GM23338 (cell line): ENCODE data around the gene IFNB1. TPM values are rescaled to one million over a fixed set of nuclear protein-coding genes. Genes with fewer than 3 reads are reported as not detected.

ENCODE experiments used
- ATAC-seq: fragments of 200-7000 bp; cut with Tn5 transposase; 3 replicates; pipeline ENCODE4 v1.9.1; 2020
- DNase-seq: peaks from one replicate; pipeline ENCODE4 v3.0.0-alpha.2; 2015; ENCODE audit warnings: low spot score
- H2AFZ ChIP-seq: fragments of 200-600 bp; sonication (generic); 2 replicates; pipeline ENCODE4 v1.8.0; 2016; ENCODE audit warnings: antibody characterized with exemption, mild to moderate bottlenecking, moderate library complexity
- H3F3A ChIP-seq: fragments of 200-600 bp; sonication (generic); replicated peaks from 2 replicates; pipeline ENCODE4 v1.8.0; 2017; ENCODE audit warnings: antibody characterized with exemption, mixed run types, low read depth
- H3K27ac ChIP-seq: fragments of 200-600 bp; sonication (generic); 2 replicates; pipeline ENCODE4 v1.6.1; 2016; ENCODE audit warnings: low read depth
- H3K27me3 ChIP-seq: fragments of 200-600 bp; sonication (generic); 2 replicates; pipeline ENCODE4 v1.8.0; 2016; ENCODE audit warnings: mild to moderate bottlenecking, mixed run types, moderate library complexity; ENCODE audit not compliant: insufficient read depth
- H3K36me3 ChIP-seq: fragments of 200-600 bp; sonication (generic); 2 replicates; pipeline ENCODE4 v1.8.0; 2016; ENCODE audit warnings: mild to moderate bottlenecking; ENCODE audit not compliant: insufficient read depth
- H3K4me1 ChIP-seq: fragments of 200-600 bp; sonication (generic); 2 replicates; pipeline ENCODE4 v1.8.0; 2016; ENCODE audit warnings: mild to moderate bottlenecking, moderate library complexity; ENCODE audit not compliant: insufficient read depth
- H3K4me2 ChIP-seq: fragments of 200-600 bp; sonication (generic); 2 replicates; pipeline ENCODE4 v1.7.1; 2017; ENCODE audit warnings: mixed run types
- H3K4me3 ChIP-seq: fragments of 200-600 bp; sonication (generic); 2 replicates; pipeline ENCODE4 v1.6.1; 2016; ENCODE audit warnings: mixed run types
- H3K79me2 ChIP-seq: fragments of 200-600 bp; sonication (generic); replicated peaks from 2 replicates; pipeline ENCODE4 v1.8.0; 2017; ENCODE audit warnings: mild to moderate bottlenecking; ENCODE audit not compliant: insufficient read depth
- H3K9me2 ChIP-seq: fragments of 200-600 bp; sonication (generic); 2 replicates; pipeline ENCODE4 v1.8.0; 2017; ENCODE audit not compliant: insufficient read depth
- H4K20me1 ChIP-seq: fragments of 200-600 bp; sonication (generic); replicated peaks from 2 replicates; pipeline ENCODE4 v1.8.0; 2017; ENCODE audit warnings: mild to moderate bottlenecking; ENCODE audit not compliant: insufficient read depth
- H3K27ac Mint-ChIP-seq: 2 replicates; pipeline ENCODE4 v1.8.0; 2020; ENCODE audit warnings: inconsistent platforms, mild to moderate bottlenecking, moderate library complexity, mixed read lengths
- H3K27me3 Mint-ChIP-seq: 3 replicates; pipeline ENCODE4 v1.8.0; 2022; ENCODE audit warnings: low read depth, mild to moderate bottlenecking, moderate library complexity, mixed read lengths, inconsistent platforms; ENCODE audit not compliant: insufficient read depth, poor library complexity
- H3K36me3 Mint-ChIP-seq: 3 replicates; pipeline ENCODE4 v1.8.0; 2021; ENCODE audit warnings: low read depth, mild to moderate bottlenecking, inconsistent platforms, moderate library complexity, mixed read lengths
- H3K4me1 Mint-ChIP-seq: 3 replicates; pipeline ENCODE4 v1.8.0; 2020; ENCODE audit warnings: mild to moderate bottlenecking, inconsistent platforms, mixed read lengths
- H3K4me3 Mint-ChIP-seq: 3 replicates; pipeline ENCODE4 v1.8.0; 2021; ENCODE audit warnings: moderate library complexity, mild to moderate bottlenecking, inconsistent platforms, mixed read lengths
- H3K9me3 Mint-ChIP-seq: 3 replicates; pipeline ENCODE4 v1.8.0; 2020; ENCODE audit warnings: moderate library complexity, mild to moderate bottlenecking, inconsistent platforms, mixed read lengths
- CREB1 ChIP-seq: fragments of 250-450 bp; sonication (Bioruptor Pico); IDR thresholded peaks from 2 replicates; pipeline ENCODE4 v1.5.0; 2020; ENCODE audit warnings: low read depth, mild to moderate bottlenecking, moderate library complexity
- EZH2phosphoT487 ChIP-seq: fragments of 200-600 bp; sonication (generic); IDR thresholded peaks from one replicate; pipeline ENCODE4 v1.8.1; 2018; ENCODE audit warnings: antibody characterized with exemption; ENCODE audit not compliant: unreplicated experiment
- JUNB ChIP-seq: IDR thresholded peaks from one replicate; pipeline ENCODE4 v1.6.1; 2016; ENCODE audit warnings: antibody characterized with exemption; ENCODE audit not compliant: unreplicated experiment
- NANOG ChIP-seq: IDR thresholded peaks from 2 replicates; pipeline ENCODE4 v1.6.1; 2016; ENCODE audit warnings: antibody characterized with exemption, borderline replicate concordance
- REST ChIP-seq: IDR thresholded peaks from one replicate; pipeline ENCODE4 v1.6.1; 2018; ENCODE audit warnings: antibody characterized with exemption; ENCODE audit not compliant: unreplicated experiment
- STAT1 ChIP-seq: IDR thresholded peaks from one replicate; pipeline ENCODE4 v1.6.1; 2016; ENCODE audit warnings: antibody characterized with exemption; ENCODE audit not compliant: unreplicated experiment
- ZNF114 ChIP-seq: fragments of 250-450 bp; sonication (Bioruptor Pico); IDR thresholded peaks from 2 replicates; pipeline ENCODE4 v1.5.0; 2020; ENCODE audit warnings: mild to moderate bottlenecking, moderate library complexity
- ZNF331 ChIP-seq: fragments of 250-450 bp; sonication (Bioruptor Pico); IDR thresholded peaks from 2 replicates; pipeline ENCODE4 v1.5.0; 2020; ENCODE audit warnings: low read depth, mild to moderate bottlenecking, moderate library complexity
- ZNF462 ChIP-seq: fragments of 250-450 bp; sonication (Bioruptor Pico); IDR thresholded peaks from 2 replicates; pipeline ENCODE4 v1.5.0; 2020; ENCODE audit warnings: mild to moderate bottlenecking, moderate library complexity
- polyA plus RNA-seq: library from polyadenylated mRNA; unstranded; fragments of >200 nt; fragmentation: Nextera tagmentation; extraction: Ambion mirVana; gene quantifications from 2 replicates; pipeline ENCODE4 v1.2.1, GENCODE V29; 2016
- total RNA-seq: library from RNA; depleted of rRNA; stranded (reverse); fragments of >200 nt; shearing (Covaris generic); gene quantifications from 2 replicates; pipeline ENCODE4 v1.2.3, GENCODE V29; 2014
- TF ChIP-seq, protein P1 (sequence below), 2 experiments: fragments of 200-600 bp in 1 of 2; sonication (generic) in 1 of 2; conservative IDR thresholded peaks; 2 replicates each; pipeline versions ENCODE4 v1.5.1 to v1.6.1; 2016 to 2017; ENCODE audit warnings: antibody characterized with exemption in 2 of 2, low read depth in 2 of 2, mild to moderate bottlenecking in 2 of 2, moderate library complexity in 1 of 2
- TF ChIP-seq, protein P2 (sequence below): IDR thresholded peaks from 2 replicates; pipeline ENCODE4 v1.6.1; 2016; ENCODE audit warnings: antibody characterized with exemption

Gene IFNB1
- total and polyA plus RNA-seq, 2 experiments from 2014 or later: not detected

DNA sequence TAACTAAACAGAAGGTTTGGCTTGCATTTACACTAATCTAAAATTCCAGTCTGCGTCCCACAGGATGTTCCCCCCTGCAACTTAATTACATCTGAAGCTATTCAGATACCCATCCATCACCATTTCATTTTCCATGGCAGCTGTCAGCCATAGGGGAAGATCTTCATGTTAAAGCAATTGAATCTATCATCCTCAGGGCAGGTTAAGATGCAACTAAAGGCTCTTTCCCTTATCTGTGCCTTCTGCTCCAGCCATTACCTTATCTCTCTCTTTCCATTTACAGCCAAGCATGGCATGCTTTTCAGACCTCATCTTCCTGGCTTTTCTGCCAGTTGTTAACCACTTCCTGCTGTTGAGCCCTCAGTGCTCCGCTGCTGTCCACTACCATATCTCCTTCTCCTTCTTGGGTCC lies 30.5 kb downstream of the IFNB1 start:
- Histone ChIP-seq H3F3A (no peaks in the 10 kb centered on the region), H2AFZ (no peak overlapping the region), H3K9me2 (peaks cover 4% of the 10 kb centered on the region; the same call in 1 of the 2 replicates), H3K27ac (no peak overlapping the region), H3K79me2 (no peaks in the 10 kb centered on the region), H3K4me3 (no peak overlapping the region), H3K27me3 (no peaks in the 10 kb centered on the region), H4K20me1 (no peaks in the 10 kb centered on the region), H3K4me1 (no peaks in the 10 kb centered on the region), H3K4me2 (no peak overlapping the region), H3K36me3 (no peaks in the 10 kb centered on the region)
- TF ChIP-seq STAT1: no peak
- no peak for TF ChIP-seq ZNF114 (CRISPR knock-in tag)
- TF ChIP-seq, protein P1, sequence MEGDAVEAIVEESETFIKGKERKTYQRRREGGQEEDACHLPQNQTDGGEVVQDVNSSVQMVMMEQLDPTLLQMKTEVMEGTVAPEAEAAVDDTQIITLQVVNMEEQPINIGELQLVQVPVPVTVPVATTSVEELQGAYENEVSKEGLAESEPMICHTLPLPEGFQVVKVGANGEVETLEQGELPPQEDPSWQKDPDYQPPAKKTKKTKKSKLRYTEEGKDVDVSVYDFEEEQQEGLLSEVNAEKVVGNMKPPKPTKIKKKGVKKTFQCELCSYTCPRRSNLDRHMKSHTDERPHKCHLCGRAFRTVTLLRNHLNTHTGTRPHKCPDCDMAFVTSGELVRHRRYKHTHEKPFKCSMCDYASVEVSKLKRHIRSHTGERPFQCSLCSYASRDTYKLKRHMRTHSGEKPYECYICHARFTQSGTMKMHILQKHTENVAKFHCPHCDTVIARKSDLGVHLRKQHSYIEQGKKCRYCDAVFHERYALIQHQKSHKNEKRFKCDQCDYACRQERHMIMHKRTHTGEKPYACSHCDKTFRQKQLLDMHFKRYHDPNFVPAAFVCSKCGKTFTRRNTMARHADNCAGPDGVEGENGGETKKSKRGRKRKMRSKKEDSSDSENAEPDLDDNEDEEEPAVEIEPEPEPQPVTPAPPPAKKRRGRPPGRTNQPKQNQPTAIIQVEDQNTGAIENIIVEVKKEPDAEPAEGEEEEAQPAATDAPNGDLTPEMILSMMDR (conservative IDR thresholded peaks at IDR 0.05; ENCODE audit: low read depth in 2 of 2): no peak
- TF ChIP-seq CREB1 (CRISPR knock-in tag): no peak
- TF ChIP-seq ZNF331 (CRISPR knock-in tag): no peak
- TF ChIP-seq ZNF462: no peak
- no peak for TF ChIP-seq NANOG
- no peak for TF ChIP-seq JUNB
- TF ChIP-seq, protein P2, sequence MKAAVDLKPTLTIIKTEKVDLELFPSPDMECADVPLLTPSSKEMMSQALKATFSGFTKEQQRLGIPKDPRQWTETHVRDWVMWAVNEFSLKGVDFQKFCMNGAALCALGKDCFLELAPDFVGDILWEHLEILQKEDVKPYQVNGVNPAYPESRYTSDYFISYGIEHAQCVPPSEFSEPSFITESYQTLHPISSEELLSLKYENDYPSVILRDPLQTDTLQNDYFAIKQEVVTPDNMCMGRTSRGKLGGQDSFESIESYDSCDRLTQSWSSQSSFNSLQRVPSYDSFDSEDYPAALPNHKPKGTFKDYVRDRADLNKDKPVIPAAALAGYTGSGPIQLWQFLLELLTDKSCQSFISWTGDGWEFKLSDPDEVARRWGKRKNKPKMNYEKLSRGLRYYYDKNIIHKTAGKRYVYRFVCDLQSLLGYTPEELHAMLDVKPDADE: no peak
- no peak for TF ChIP-seq REST
- no peak for TF ChIP-seq EZH2phosphoT487
- Mint-ChIP-seq H3K4me1 (peaks cover 5% of the 10 kb centered on the region; the same call in 1 of the 3 replicates), H3K9me3 (no peaks in the 10 kb centered on the region), H3K4me3 (no peak overlapping the region), H3K27me3 (no peaks in the 10 kb centered on the region), H3K27ac (no peak overlapping the region), H3K36me3 (no peaks in the 10 kb centered on the region)
- DNase-seq (no peak), ATAC-seq (no peak)
